ENCODE results near the gene MYBPC3.
"Not testable (repeated sequence)": the region's sequence is repeated elsewhere in the genome, so short reads cannot be mapped to it uniquely, and the experiment has no call there.

MYBPC3 gene

DNA sequence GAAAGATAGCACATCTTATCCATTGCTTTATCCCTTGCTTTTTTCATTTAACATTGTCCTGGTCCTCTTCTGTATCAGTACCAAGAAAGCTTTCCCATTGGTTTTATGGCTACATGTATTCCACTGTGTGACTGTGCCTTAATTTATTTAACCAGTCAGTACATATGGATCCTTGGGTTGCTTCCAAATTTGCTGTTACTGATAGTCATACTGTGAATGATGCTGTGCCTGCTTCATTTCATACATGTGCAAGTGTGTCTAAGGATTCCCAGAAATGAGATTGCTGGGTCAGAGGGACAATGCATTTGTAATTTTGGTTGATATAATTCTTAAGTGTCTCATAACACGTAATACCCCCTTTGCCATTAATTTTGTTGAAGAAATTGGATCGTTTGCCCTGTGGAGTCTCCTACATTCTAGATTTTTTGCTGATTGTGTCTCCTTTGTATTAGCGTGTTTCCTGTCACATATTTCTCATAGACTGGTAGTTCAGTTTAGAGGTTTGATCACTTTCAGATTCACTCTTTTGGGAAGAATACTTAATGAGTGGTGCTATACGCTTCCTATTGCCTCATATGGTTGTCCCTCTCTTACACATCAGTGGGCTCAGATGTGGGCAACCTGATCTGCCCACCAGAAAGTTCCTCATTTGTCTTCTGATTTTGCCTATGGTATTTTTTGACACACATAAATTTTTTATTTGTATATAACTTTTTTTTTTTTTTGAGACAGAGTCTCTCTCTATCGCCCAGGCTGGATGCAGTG is 35.3 kb downstream of the MYBPC3 start:
- no peak for DNase-seq (ENCODE audit: low spot score)

DNA sequence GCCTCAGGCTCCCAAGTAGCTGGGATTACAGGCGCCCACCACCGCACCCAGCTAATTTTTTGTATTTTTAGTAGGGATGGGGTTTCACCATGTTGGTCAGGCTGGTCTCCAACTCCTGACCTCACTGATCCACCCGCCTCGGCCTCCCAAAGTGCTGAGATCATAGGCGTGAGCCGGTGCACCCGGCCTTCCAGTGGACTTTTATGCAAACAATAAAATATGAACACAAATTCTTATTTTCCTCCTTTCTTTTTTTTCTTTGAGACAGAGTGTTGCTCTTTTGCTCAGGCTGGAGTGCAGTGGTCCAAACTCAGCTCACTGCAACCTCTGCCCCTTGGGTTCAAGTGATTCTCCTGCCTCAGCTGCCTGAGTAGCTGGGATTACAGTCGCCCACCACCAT is 36.0 kb downstream of the MYBPC3 start:
- not testable (repeated sequence) for DNase-seq (ENCODE audit: low spot score)

DNA sequence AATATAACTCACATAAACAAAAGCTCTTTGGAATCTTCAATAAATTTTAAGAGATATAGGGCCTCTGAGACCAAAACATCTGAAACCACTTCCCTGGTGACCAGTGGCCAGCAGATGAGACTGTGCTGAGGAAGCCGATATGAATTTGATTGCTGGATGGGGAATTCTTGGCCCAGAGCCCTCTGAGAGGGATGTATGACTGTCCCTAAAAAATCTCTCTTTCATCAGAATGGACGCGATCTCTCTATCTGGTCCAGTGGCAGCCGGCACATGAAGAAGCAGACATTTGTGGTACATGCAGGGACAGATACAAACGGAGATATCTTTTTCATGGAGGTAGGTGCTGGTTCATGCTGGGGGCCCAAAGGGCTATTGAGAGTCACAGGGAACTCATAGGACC is 37.5 kb downstream of the MYBPC3 start:
- no peak for DNase-seq (ENCODE audit: low spot score)

DNA sequence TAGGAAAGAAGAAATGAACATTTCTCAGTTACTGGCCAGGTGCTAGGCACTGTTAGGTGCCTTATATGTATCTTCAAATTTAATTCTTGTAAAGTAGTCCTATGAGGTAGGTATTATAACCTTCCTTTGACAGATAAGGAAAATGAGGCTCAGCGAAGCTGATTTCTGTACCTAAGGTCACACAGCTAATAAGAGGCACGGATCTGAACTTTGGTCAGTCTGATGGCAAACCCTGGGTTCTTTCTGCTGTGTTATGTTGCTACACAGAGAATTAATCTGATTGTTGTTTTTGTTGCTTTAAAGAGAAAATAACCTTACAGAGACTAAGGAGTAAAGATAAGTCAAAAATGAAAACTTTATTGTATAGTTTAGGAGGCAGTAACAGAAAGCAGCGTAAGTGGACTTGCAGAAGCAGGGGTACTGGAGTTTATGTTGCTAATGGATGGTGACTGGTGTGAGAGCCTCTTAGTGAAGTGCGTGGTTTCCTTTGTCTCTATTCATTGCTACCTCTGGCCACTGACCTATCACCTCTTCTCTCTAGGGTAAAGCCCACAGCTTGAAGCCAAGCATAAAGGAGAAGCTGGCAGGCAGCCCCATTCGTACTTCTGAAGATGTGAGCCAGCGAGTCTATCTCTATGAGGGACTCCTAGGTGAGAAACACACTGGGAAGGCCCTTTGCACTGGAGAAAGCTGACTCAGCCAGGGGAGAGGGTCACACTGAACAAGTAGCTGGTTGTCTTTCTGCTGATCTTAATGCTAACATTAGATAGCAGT is 44.3 kb downstream of the MYBPC3 start:
- no peak for DNase-seq (ENCODE audit: low spot score)

GRCh38 chr11:47306484-47306844 is 46.0 kb downstream of the MYBPC3 start:
- no peak for DNase-seq (ENCODE audit: low spot score)

- no peak for DNase-seq (ENCODE audit: low spot score)
These were observed 46.6 kb downstream of the MYBPC3 start for GRCh38 chr11:47305734-47306483.

DNA sequence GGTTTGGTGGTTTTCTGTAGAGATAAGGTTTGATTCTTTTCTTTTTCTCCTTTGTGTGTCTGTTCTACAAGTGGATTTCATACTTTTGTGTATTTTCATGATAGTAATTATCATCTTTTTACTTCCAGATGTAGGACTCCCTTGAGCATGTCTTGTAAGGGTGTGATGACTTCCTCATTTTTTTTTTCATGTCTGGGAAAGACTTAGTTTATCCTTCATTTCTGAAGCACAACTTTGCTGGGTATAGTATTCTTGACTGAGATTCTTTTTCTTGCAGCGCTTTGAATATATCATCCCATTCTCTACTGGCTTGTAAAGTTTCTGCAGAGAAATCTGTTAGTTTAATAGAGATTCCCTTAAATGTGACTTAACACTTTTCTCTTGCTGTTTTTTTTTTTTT is 49.6 kb downstream of the MYBPC3 start:
- DNase-seq (ENCODE audit: low spot score) = no peak

DNA sequence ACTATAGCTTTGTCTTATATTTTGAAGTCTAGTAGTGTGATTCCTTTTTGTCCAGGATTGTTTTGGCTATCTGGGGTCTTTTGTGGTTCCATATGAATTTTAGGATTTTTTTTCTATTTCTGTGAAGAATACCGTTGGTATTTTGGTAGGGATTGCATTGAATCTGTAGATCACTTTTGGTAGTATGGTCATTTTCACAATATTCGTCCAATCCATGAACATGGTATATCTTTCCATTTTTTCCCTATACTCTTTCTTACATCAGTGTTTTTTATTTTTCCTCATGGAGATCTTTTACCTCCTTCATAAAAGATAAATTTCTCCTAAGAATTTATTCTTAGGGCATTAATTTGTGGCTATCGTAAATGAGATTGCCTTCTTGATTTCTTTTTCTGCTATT is 53.4 kb downstream of the MYBPC3 start:
- DNase-seq (ENCODE audit: low spot score) = no peak

GRCh38 chr11:47296045-47296444 is 56.5 kb downstream of the MYBPC3 start:
- no peak for DNase-seq (ENCODE audit: low spot score)

GRCh38 chr11:47295385-47295784 is 57.1 kb downstream of the MYBPC3 start:
- no peak for DNase-seq (ENCODE audit: low spot score)

DNA sequence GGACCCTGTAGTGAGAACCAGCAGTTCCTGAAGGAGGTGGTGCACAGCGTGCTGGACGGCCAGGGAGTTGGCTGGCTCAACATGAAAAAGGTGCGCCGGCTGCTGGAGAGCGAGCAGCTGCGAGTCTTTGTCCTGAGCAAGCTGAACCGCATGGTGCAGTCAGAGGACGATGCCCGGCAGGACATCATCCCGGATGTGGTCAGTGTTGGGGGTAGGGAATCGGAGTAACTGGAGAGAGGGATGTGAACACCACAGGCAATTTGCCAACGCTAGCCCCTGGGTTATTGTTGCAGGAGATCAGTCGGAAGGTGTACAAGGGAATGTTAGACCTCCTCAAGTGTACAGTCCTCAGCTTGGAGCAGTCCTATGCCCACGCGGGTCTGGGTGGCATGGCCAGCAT is 62.6 kb downstream of the MYBPC3 start:
- no peak for DNase-seq (ENCODE audit: low spot score)

- DNase-seq (ENCODE audit: low spot score) = no peak
These were observed 64.4 kb downstream of the MYBPC3 start for GRCh38 chr11:47288066-47288465.

- DNase-seq (ENCODE audit: low spot score) = no peak
These were observed 66.3 kb downstream of the MYBPC3 start for GRCh38 chr11:47285969-47286770.

DNA sequence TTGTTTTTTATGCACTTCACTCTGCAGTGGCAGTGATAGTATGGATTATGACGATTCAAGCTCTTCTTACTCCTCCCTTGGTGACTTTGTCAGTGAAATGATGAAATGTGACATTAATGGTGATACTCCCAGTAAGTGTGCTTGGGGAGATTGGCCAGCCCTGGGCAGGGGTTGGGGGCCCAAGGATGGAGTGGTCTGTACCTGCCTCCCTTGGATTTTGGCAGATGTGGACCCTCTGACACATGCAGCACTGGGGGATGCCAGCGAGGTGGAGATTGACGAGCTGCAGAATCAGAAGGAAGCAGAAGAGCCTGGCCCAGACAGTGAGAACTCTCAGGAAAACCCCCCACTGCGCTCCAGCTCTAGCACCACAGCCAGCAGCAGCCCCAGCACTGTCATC is 68.4 kb downstream of the MYBPC3 start:
- no peak for DNase-seq (ENCODE audit: low spot score)

DNA sequence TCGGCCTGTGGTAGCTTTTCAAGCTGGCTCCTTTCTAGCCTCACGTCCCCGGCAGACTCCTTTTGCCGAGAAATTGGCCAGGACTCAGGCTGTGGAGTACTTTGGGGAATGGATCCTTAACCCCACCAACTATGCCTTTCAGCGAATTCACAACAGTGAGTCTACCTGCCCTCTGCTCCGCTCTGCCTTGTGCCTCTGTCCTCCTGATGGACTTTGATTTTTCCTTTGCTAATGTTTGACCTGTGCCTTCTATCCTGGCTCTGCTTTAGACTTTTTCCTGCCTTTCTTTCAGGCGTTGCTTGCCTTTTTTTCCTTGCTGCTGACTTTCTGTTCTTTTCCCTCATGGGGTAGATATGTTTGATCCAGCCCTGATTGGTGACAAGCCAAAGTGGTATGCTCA is 70.0 kb downstream of the MYBPC3 start:
- DNase-seq (ENCODE audit: low spot score) = no peak

All from CD4-positive, alpha-beta T cell treated with Interleukin-2 at 100 ng/mL for 4 hours (primary cell).